ENCODE results near the gene MED12L. TPM values are rescaled to one million over a fixed set of nuclear protein-coding genes. Genes with fewer than 3 reads are reported as not detected.

Gene MED12L
- total RNA-seq, 1 experiment from 2014 or later: 14.9 TPM

DNA sequence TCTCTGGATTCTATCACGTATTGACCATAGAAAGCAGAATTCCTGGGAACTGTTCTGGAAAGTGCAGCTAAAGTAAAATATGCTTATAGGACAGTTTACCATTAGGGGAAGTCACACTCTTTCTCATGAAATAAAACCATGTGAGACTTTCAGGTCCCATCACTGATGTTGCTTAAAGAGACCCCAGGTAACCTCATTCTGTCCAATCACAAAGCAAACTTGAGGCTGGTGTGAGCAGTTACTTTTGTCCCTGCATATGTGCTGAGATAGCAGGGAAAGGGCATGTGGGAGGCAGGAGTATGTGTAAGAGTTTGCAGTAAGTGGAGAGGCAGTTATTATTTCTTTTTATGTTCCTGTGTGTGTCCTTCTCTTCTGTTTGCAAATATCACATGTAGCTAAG, 215.1 kb downstream of the MED12L start:
- Histone ChIP-seq H4K5ac (ENCODE audit: insufficient read length, low read depth, low read length) (no peak overlapping the region), H3K4me1 (ENCODE audit: insufficient read depth, low read length) (peaks cover 5% of the 10 kb centered on the region; the same call in 1 of the 2 replicates), H3K18ac (ENCODE audit: insufficient read length, low read depth, low read length) (no peak overlapping the region), H3K9ac (ENCODE audit: extremely low read depth, insufficient read length, low read length) (no peak overlapping the region), H3K4me2 (ENCODE audit: insufficient read depth, insufficient read length, low read length) (no peak overlapping the region), H4K91ac (ENCODE audit: insufficient read length, low read depth, low read length) (no peak overlapping the region), H3K27ac (ENCODE audit: insufficient read length, low read depth, low read length) (no peak overlapping the region), H2BK5ac (ENCODE audit: insufficient read length, low read length) (no peak overlapping the region), H3K79me1 (ENCODE audit: insufficient read depth, low read depth, low read length, poor library complexity, severe bottlenecking) (no peaks in the 10 kb centered on the region), H2BK12ac (ENCODE audit: insufficient read length, low read depth, low read length) (no peak overlapping the region), H2BK20ac (ENCODE audit: low read depth, low read length, poor library complexity, severe bottlenecking) (no peak overlapping the region), H2AK5ac (ENCODE audit: insufficient read length, low read length) (no peak overlapping the region), H3K9me3 (ENCODE audit: control insufficient read depth, low read depth, low read length) (no peaks in the 10 kb centered on the region), H3K14ac (ENCODE audit: insufficient read depth, low read length) (no peak overlapping the region), H3K23ac (ENCODE audit: insufficient read length, low read depth, low read length) (no peak overlapping the region), H3K4ac (ENCODE audit: low read depth, low read length) (no peak overlapping the region), H3K27me3 (ENCODE audit: insufficient read depth, low read length) (no peaks in the 10 kb centered on the region), H2AFZ (ENCODE audit: low read length) (no peak overlapping the region), H3T11ph (ENCODE audit: low read length) (no peak overlapping the region), H4K20me1 (ENCODE audit: control insufficient read depth, insufficient read depth, insufficient read length) (no peaks in the 10 kb centered on the region), H2BK15ac (ENCODE audit: low read depth, low read length) (no peak overlapping the region), H4K8ac (replicated peaks; ENCODE audit: insufficient read length, low read depth, low read length) (no peak overlapping the region), H3K79me2 (ENCODE audit: insufficient read depth, low read length) (no peaks in the 10 kb centered on the region), H3K56ac (ENCODE audit: insufficient read length, low read depth, low read length) (no peak overlapping the region), H2BK120ac (ENCODE audit: low read depth, low read length, poor library complexity, severe bottlenecking) (no peak overlapping the region), H3K23me2 (ENCODE audit: insufficient read length, low read depth, low read length, poor library complexity, severe bottlenecking) (no peaks in the 10 kb centered on the region)
- no peak overlapping the region for H3K4me3 Mint-ChIP-seq
- no CpG with 5 or more reads among the region's 1 CpG for WGBS (ENCODE audit: extremely low coverage, insufficient read length, low lambda C conversion rate)
- H3K9me3 Mint-ChIP-seq: no peaks in the 10 kb centered on the region
- H3K27ac Mint-ChIP-seq: no peak overlapping the region
- no peak for DNase-seq
- peaks cover 23 to 31% of the 10 kb centered on the region in 2 experiments for H3K4me1 Mint-ChIP-seq
- TF ChIP-seq, protein P1, sequence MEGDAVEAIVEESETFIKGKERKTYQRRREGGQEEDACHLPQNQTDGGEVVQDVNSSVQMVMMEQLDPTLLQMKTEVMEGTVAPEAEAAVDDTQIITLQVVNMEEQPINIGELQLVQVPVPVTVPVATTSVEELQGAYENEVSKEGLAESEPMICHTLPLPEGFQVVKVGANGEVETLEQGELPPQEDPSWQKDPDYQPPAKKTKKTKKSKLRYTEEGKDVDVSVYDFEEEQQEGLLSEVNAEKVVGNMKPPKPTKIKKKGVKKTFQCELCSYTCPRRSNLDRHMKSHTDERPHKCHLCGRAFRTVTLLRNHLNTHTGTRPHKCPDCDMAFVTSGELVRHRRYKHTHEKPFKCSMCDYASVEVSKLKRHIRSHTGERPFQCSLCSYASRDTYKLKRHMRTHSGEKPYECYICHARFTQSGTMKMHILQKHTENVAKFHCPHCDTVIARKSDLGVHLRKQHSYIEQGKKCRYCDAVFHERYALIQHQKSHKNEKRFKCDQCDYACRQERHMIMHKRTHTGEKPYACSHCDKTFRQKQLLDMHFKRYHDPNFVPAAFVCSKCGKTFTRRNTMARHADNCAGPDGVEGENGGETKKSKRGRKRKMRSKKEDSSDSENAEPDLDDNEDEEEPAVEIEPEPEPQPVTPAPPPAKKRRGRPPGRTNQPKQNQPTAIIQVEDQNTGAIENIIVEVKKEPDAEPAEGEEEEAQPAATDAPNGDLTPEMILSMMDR (conservative IDR thresholded peaks at IDR 0.05): no peak
- no peaks in the 10 kb centered on the region for H3K36me3 Mint-ChIP-seq (ENCODE audit: insufficient read depth in 1 of 3, low read depth in 3 of 3)
- no peaks in the 10 kb centered on the region for H3K27me3 Mint-ChIP-seq (ENCODE audit: low read depth)

Data from H9 (cell line).